ENCODE data around the gene WWOX.

GRCh38 chr16:78286065-78286464, 186.6 kb downstream of the WWOX start:
- TF ChIP-seq EZH2 (IDR thresholded peaks at IDR 0.05; ENCODE audit: borderline replicate concordance, insufficient read depth, low read length, poor library complexity, severe bottlenecking), result no peak
- no peak for TF ChIP-seq CTCF (IDR thresholded peaks at IDR 0.05; ENCODE audit: poor library complexity, severe bottlenecking)
- TF ChIP-seq MXI1 (conservative IDR thresholded peaks at IDR 0.05; ENCODE audit: poor library complexity, severe bottlenecking), result no peak
- TF ChIP-seq EP300 (conservative IDR thresholded peaks at IDR 0.05; ENCODE audit: poor library complexity, severe bottlenecking), result no peak
- no peak for TF ChIP-seq REST (IDR thresholded peaks at IDR 0.05; ENCODE audit: borderline replicate concordance)

Data from neural cell (in vitro differentiated cells).